ENCODE measurements around the gene VPS16. TPM values are rescaled to one million over a fixed set of nuclear protein-coding genes. Genes with fewer than 3 reads are reported as not detected.

The VPS16 gene
- total and polyA plus RNA-seq, 2 of the 4 experiments (the other 2 are of a cell fraction), result 38.7 to 48.0 TPM

- no peaks in the 10 kb centered on the region for H3K9me3 ChIP-seq (ENCODE audit: control insufficient read depth, insufficient read depth, low read length)
- no peak overlapping the region for H2AK9ac ChIP-seq (replicated peaks; ENCODE audit: low read depth, low read length, poor library complexity)
- no peak overlapping the region for H3K4me3 ChIP-seq (ENCODE audit: insufficient read depth, low read depth, low read length)
- no peak overlapping the region for H3K9ac ChIP-seq (ENCODE audit: low read depth, low read length)
- H3K36me3 ChIP-seq (ENCODE audit: control insufficient read depth, insufficient read depth, low read length), result no peaks in the 10 kb centered on the region
- 87% methylated on average over 3 of the region's 5 CpGs; no CpG with 5 or more reads in 1 of the 2 experiments for WGBS, 2 experiments (ENCODE audit: extremely low coverage in 2 of 2, insufficient read length in 1 of 2)
- no peak overlapping the region for H3K56ac ChIP-seq (ENCODE audit: extremely low read depth, insufficient read depth, low read length)
- no peak overlapping the region for H2BK20ac ChIP-seq (ENCODE audit: low read depth, low read length)
- H3K4me1 ChIP-seq (ENCODE audit: control insufficient read depth, insufficient read depth, low read length), result peaks cover 15% of the 10 kb centered on the region
- H2BK5ac ChIP-seq (ENCODE audit: low read depth, low read length, poor library complexity, severe bottlenecking), result no peak overlapping the region
- peaks cover 35% of the 10 kb centered on the region for H4K20me1 ChIP-seq (ENCODE audit: insufficient read depth, low read length)
- no peak overlapping the region for H2BK15ac ChIP-seq (ENCODE audit: low read depth, low read length)
- DNase-seq, result no peak
- no peak overlapping the region for H2AFZ ChIP-seq (replicated peaks; ENCODE audit: low read length, poor library complexity)
- POLR2A ChIA-PET (ENCODE audit: unreplicated experiment), result no interaction called here
- H3K27me3 ChIP-seq (ENCODE audit: control insufficient read depth, insufficient read depth, low read length), result no peaks in the 10 kb centered on the region
- no peak overlapping the region for H2AK5ac ChIP-seq (ENCODE audit: low read depth, low read length)
- peaks cover 14 to 69% of the 10 kb centered on the region in 2 experiments for H3K79me1 ChIP-seq (ENCODE audit: low read depth in 1 of 2, low read length in 2 of 2)
- no peak for ATAC-seq (ENCODE audit: low read depth)
- no peak overlapping the region for H3K14ac ChIP-seq (replicated peaks; ENCODE audit: low read depth, low read length)
- H3K9me1 ChIP-seq (ENCODE audit: insufficient read depth, low read length), result peaks cover 23% of the 10 kb centered on the region
- H4K8ac ChIP-seq (ENCODE audit: low read depth in 2 of 2, low read length in 2 of 2), result no peak overlapping the region
- H3K4ac ChIP-seq (ENCODE audit: low read depth, low read length), result no peak overlapping the region
- BruUV-seq (replicated peaks), result no TSS peak
- no peak overlapping the region for H4K5ac ChIP-seq (ENCODE audit: low read depth, low read length)
- no peak overlapping the region for H3K23ac ChIP-seq (ENCODE audit: low read depth, low read length)
- H3K27ac ChIP-seq (ENCODE audit: insufficient read depth, low read length), result no peak overlapping the region
- CTCF ChIA-PET, result no interaction called here
- no peak overlapping the region for H3K4me2 ChIP-seq (ENCODE audit: low read depth, low read length)
- TF ChIP-seq RCOR1 (IDR thresholded peaks at IDR 0.05; ENCODE audit: insufficient replicate concordance, low read length) (no peak), USF2 (IDR thresholded peaks at IDR 0.05; ENCODE audit: low read depth, low read length) (no peak), POLR2A (IDR thresholded peaks at IDR 0.05; ENCODE audit: low read depth, low read length) (no peak)
- dilution Hi-C loops (cut with HindIII; ENCODE audit: low sequenced_read_pairs, unreplicated experiment) (no loop called here), intact Hi-C loops (cut with micrococcal nuclease) (no loop called here), in situ Hi-C loops (cut with MboI; ENCODE audit: low sequenced_read_pairs) (loop anchor here (10.0 kb wide), 1 partner anchor 119 kb away; no protein-coding TSS in a partner anchor)
- H2BK120ac ChIP-seq (ENCODE audit: low read depth, low read length), result no peak overlapping the region
- H4K91ac ChIP-seq (ENCODE audit: insufficient read depth, low read depth, low read length), result no peak overlapping the region
- H3K18ac ChIP-seq (ENCODE audit: low read depth, low read length), result no peak overlapping the region
Observed at GRCh38 chr20:2875690-2876203, 35.2 kb downstream of the VPS16 start.
